Mesenchymal stem cell (in vitro differentiated cells and primary cell): Measurements from ENCODE around the gene SHISA2.

ENCODE experiments used
- DNase-seq: peaks from one replicate; pipeline ENCODE4 v3.0.0-alpha.2; 2013
- H2AFZ ChIP-seq: one replicate; pipeline ENCODE4 v1.6.1; 2013; ENCODE audit warnings: low read depth, mild to moderate bottlenecking, control low read depth, inconsistent platforms, low read length, moderate library complexity
- H2AK5ac ChIP-seq: 2 replicates; pipeline ENCODE4 v1.6.1; 2013; ENCODE audit warnings: low read length, moderate library complexity, mild to moderate bottlenecking, inconsistent platforms; ENCODE audit not compliant: severe bottlenecking
- H2BK120ac ChIP-seq: one replicate; pipeline ENCODE4 v1.6.1; 2013; ENCODE audit warnings: low read depth, mild to moderate bottlenecking, inconsistent platforms, low read length, moderate library complexity
- H2BK12ac ChIP-seq, 2 experiments: one replicate each; pipeline ENCODE4 v1.6.1; 2013; ENCODE audit warnings: inconsistent platforms in 2 of 2, low read length in 2 of 2, mild to moderate bottlenecking in 2 of 2, moderate library complexity in 2 of 2, control low read depth in 1 of 2
- H2BK15ac ChIP-seq: one replicate; pipeline ENCODE4 v1.6.1; 2013; ENCODE audit warnings: mild to moderate bottlenecking, low read depth, inconsistent platforms; ENCODE audit not compliant: poor library complexity, severe bottlenecking
- H2BK5ac ChIP-seq: 2 replicates; pipeline ENCODE4 v1.6.1; 2013; ENCODE audit warnings: low read depth, mild to moderate bottlenecking, low read length, control low read depth, inconsistent platforms; ENCODE audit not compliant: poor library complexity, severe bottlenecking
- H3K14ac ChIP-seq, 2 experiments: one replicate each; pipeline ENCODE4 v1.6.1; 2013; ENCODE audit warnings: inconsistent platforms in 2 of 2, low read length in 2 of 2, control low read depth in 1 of 2, mild to moderate bottlenecking in 1 of 2, moderate library complexity in 1 of 2
- H3K18ac ChIP-seq, 2 experiments: one replicate each; pipeline ENCODE4 v1.6.1; 2013; ENCODE audit warnings: inconsistent platforms in 2 of 2, low read length in 2 of 2, control low read depth in 1 of 2, low read depth in 1 of 2, mild to moderate bottlenecking in 1 of 2
- H3K23ac ChIP-seq, 2 experiments: one replicate each; pipeline ENCODE4 v1.6.1; 2013; ENCODE audit warnings: inconsistent platforms in 2 of 2, low read length in 2 of 2, mild to moderate bottlenecking in 2 of 2, moderate library complexity in 2 of 2, control low read depth in 1 of 2
- H3K27ac ChIP-seq: 2 replicates; pipeline ENCODE4 v1.5.1; 2013; ENCODE audit warnings: mild to moderate bottlenecking, moderate library complexity, low read length, control low read depth, inconsistent platforms; ENCODE audit not compliant: poor library complexity, severe bottlenecking
- H3K27me3 ChIP-seq, 2 experiments: 2 replicates each; pipeline versions ENCODE4 v1.6.1 to v1.7.0; 2013; ENCODE audit warnings: low read length in 2 of 2, mild to moderate bottlenecking in 2 of 2, moderate library complexity in 2 of 2, control low read depth in 1 of 2, inconsistent platforms in 1 of 2; ENCODE audit not compliant: control insufficient read depth in 1 of 2, insufficient read depth in 1 of 2
- H3K36me3 ChIP-seq, 2 experiments: 2 replicates each; pipeline versions ENCODE4 v1.6.1 to v1.7.0; 2013; ENCODE audit warnings: low read length in 2 of 2, control low read depth in 1 of 2, inconsistent platforms in 1 of 2, low read depth in 1 of 2, mild to moderate bottlenecking in 1 of 2; ENCODE audit not compliant: insufficient read depth in 2 of 2, control insufficient read depth in 1 of 2
- H3K4ac ChIP-seq, 2 experiments: one replicate each; pipeline ENCODE4 v1.6.1; 2013; ENCODE audit warnings: inconsistent platforms in 2 of 2, low read length in 2 of 2, mild to moderate bottlenecking in 2 of 2, moderate library complexity in 2 of 2, control low read depth in 1 of 2, low read depth in 1 of 2
- H3K4me1 ChIP-seq: 2 replicates; pipeline ENCODE4 v1.6.1; 2013; ENCODE audit warnings: low read depth, low read length, control low read depth; ENCODE audit not compliant: control insufficient read depth, insufficient read depth
- H3K4me2 ChIP-seq: 2 replicates; pipeline ENCODE4 v1.6.1; 2013; ENCODE audit warnings: low read length, mild to moderate bottlenecking, inconsistent platforms; ENCODE audit not compliant: poor library complexity, severe bottlenecking
- H3K4me3 ChIP-seq, 2 experiments: 2 replicates each; pipeline versions ENCODE4 v1.5.1 to v1.7.0; 2013; ENCODE audit warnings: low read length in 2 of 2, mild to moderate bottlenecking in 2 of 2, control low read depth in 1 of 2, low read depth in 1 of 2; ENCODE audit not compliant: insufficient read depth in 1 of 2
- H3K79me1 ChIP-seq: replicated peaks from 2 replicates; pipeline ENCODE4 v1.6.1; 2013; ENCODE audit warnings: mild to moderate bottlenecking, control low read depth, low read length, inconsistent platforms; ENCODE audit not compliant: poor library complexity, severe bottlenecking
- H3K9ac ChIP-seq: 2 replicates; pipeline ENCODE4 v1.7.0; 2013; ENCODE audit warnings: mild to moderate bottlenecking, low read length, moderate library complexity
- H3K9me3 ChIP-seq: 2 replicates; pipeline ENCODE4 v1.7.0; 2013; ENCODE audit warnings: mild to moderate bottlenecking, low read length; ENCODE audit not compliant: control insufficient read depth
- H4K8ac ChIP-seq: one replicate; pipeline ENCODE4 v1.6.1; 2013; ENCODE audit warnings: inconsistent platforms, mild to moderate bottlenecking, low read length, moderate library complexity
- H4K91ac ChIP-seq: one replicate; pipeline ENCODE4 v1.6.1; 2013; ENCODE audit warnings: mild to moderate bottlenecking, low read length, inconsistent platforms
- WGBS: methylation state at CpG from one replicate; pipeline ENCODE4 v1.1.7; 2013; ENCODE audit warnings: mixed read lengths; 5-methylcytosine and 5-hydroxymethylcytosine counted together

Gene SHISA2

GRCh38 chr13:26025196-26025595, 26.6 kb downstream of the SHISA2 start:
- Histone ChIP-seq H3K23ac (no peak overlapping the region), H3K14ac (no peak overlapping the region), H3K36me3 (no peaks in the 10 kb centered on the region), H2BK120ac (no peak overlapping the region), H3K18ac (peak overlapping the region in 1 of 2 experiments; percentile 61), H3K79me1 (no peaks in the 10 kb centered on the region), H2BK5ac (no peak overlapping the region), H2AFZ (no peak overlapping the region), H3K4ac (no peak overlapping the region), H4K8ac (no peak overlapping the region), H4K91ac (no peak overlapping the region), H3K4me1 (peaks cover 24% of the 10 kb centered on the region), H2BK15ac (no peak overlapping the region), H3K4me3 (no peak overlapping the region), H3K27me3 (peaks cover 0 to 21% of the 10 kb centered on the region in 2 experiments), H2AK5ac (peak overlapping the region; percentile 20), H3K4me2 (no peak overlapping the region), H3K9ac (no peak overlapping the region), H2BK12ac (peak overlapping the region in 1 of 2 experiments; percentile 74), H3K9me3 (no peaks in the 10 kb centered on the region), H3K27ac (no peak overlapping the region)
- WGBS: 36% methylated on average over 12 of the region's 12 CpGs
- DNase-seq: peak; percentile 35

GRCh38 chr13:26024558-26024957, 27.3 kb downstream of the SHISA2 start:
- H4K8ac ChIP-seq: no peak overlapping the region
- no peaks in the 10 kb centered on the region for H3K9me3 ChIP-seq
- H3K18ac ChIP-seq: no peak overlapping the region
- no peak overlapping the region for H2BK120ac ChIP-seq
- peak overlapping the region; percentile 86 for H2AK5ac ChIP-seq
- peak overlapping the region; percentile 9 for H2BK5ac ChIP-seq
- no peak overlapping the region for H2BK12ac ChIP-seq
- 80% methylated on average over 8 of the region's 9 CpGs for WGBS
- H3K4me1 ChIP-seq: peaks cover 25% of the 10 kb centered on the region
- no peak for DNase-seq
- no peak overlapping the region for H3K9ac ChIP-seq
- peaks cover 0 to 16% of the 10 kb centered on the region in 2 experiments for H3K27me3 ChIP-seq
- no peak overlapping the region for H3K4me2 ChIP-seq
- H2BK15ac ChIP-seq: no peak overlapping the region
- no peak overlapping the region for H3K4me3 ChIP-seq
- no peak overlapping the region for H3K4ac ChIP-seq
- H4K91ac ChIP-seq: no peak overlapping the region
- no peaks in the 10 kb centered on the region for H3K36me3 ChIP-seq
- H3K79me1 ChIP-seq: no peaks in the 10 kb centered on the region
- H3K27ac ChIP-seq: no peak overlapping the region
- H3K23ac ChIP-seq: no peak overlapping the region
- H2AFZ ChIP-seq: no peak overlapping the region
- H3K14ac ChIP-seq: no peak overlapping the region

GRCh38 chr13:26022538-26023292, 29.1 kb downstream of the SHISA2 start:
- peak overlapping the region; percentile 20 for H3K4me2 ChIP-seq
- H2AFZ ChIP-seq: no peak overlapping the region
- no peaks in the 10 kb centered on the region for H3K9me3 ChIP-seq
- H3K4me3 ChIP-seq: no peak overlapping the region
- no peak overlapping the region for H4K91ac ChIP-seq
- peaks cover 0 to 5% of the 10 kb centered on the region in 2 experiments for H3K27me3 ChIP-seq
- H2BK5ac ChIP-seq: no peak overlapping the region
- peak overlapping the region in 1 of 2 experiments; percentile 48 for H2BK12ac ChIP-seq
- no peak overlapping the region for H3K9ac ChIP-seq
- no peak overlapping the region for H4K8ac ChIP-seq
- H2BK120ac ChIP-seq: no peak overlapping the region
- WGBS: 27% methylated on average over 13 of the region's 13 CpGs
- H2AK5ac ChIP-seq: peak overlapping the region; percentile 33
- no peaks in the 10 kb centered on the region for H3K36me3 ChIP-seq
- peak overlapping the region; percentile 17 to 22 for H3K18ac ChIP-seq
- peak overlapping the region in 1 of 2 experiments; percentile 30 for H3K4ac ChIP-seq
- peaks cover 36% of the 10 kb centered on the region for H3K4me1 ChIP-seq
- no peak overlapping the region for H3K23ac ChIP-seq
- H3K79me1 ChIP-seq: no peaks in the 10 kb centered on the region
- no peak overlapping the region for H3K14ac ChIP-seq
- DNase-seq: peak; percentile 92
- no peak overlapping the region for H2BK15ac ChIP-seq
- peak overlapping the region; percentile 89 for H3K27ac ChIP-seq

GRCh38 chr13:26021956-26022355, 29.9 kb downstream of the SHISA2 start:
- H3K23ac ChIP-seq: no peak overlapping the region
- no peaks in the 10 kb centered on the region for H3K36me3 ChIP-seq
- H3K4ac ChIP-seq: no peak overlapping the region
- H2BK15ac ChIP-seq: no peak overlapping the region
- H3K79me1 ChIP-seq: no peaks in the 10 kb centered on the region
- H3K4me3 ChIP-seq: no peak overlapping the region
- no peak overlapping the region for H2AFZ ChIP-seq
- H2BK5ac ChIP-seq: no peak overlapping the region
- peaks cover 38% of the 10 kb centered on the region for H3K4me1 ChIP-seq
- H3K18ac ChIP-seq: no peak overlapping the region
- H3K14ac ChIP-seq: no peak overlapping the region
- no peak for DNase-seq
- H3K27me3 ChIP-seq: peaks cover 0 to 4% of the 10 kb centered on the region in 2 experiments
- H4K91ac ChIP-seq: no peak overlapping the region
- WGBS: 85% methylated on average over 3 of the region's 3 CpGs
- no peak overlapping the region for H4K8ac ChIP-seq
- no peak overlapping the region for H2BK120ac ChIP-seq
- no peak overlapping the region for H2BK12ac ChIP-seq
- H3K9ac ChIP-seq: no peak overlapping the region
- peak overlapping the region; percentile 83 for H3K27ac ChIP-seq
- no peak overlapping the region for H3K4me2 ChIP-seq
- peak overlapping the region; percentile 96 for H2AK5ac ChIP-seq
- H3K9me3 ChIP-seq: no peaks in the 10 kb centered on the region
